Embryonic facial prominence (tissue), 1 donor: ENCODE data around the gene SATB2.

Source experiments
- DNase-seq: peaks from one replicate; pipeline ENCODE4 v3.0.0-alpha.2; 2016; ENCODE audit errors: extremely low spot score

The SATB2 gene

DNA sequence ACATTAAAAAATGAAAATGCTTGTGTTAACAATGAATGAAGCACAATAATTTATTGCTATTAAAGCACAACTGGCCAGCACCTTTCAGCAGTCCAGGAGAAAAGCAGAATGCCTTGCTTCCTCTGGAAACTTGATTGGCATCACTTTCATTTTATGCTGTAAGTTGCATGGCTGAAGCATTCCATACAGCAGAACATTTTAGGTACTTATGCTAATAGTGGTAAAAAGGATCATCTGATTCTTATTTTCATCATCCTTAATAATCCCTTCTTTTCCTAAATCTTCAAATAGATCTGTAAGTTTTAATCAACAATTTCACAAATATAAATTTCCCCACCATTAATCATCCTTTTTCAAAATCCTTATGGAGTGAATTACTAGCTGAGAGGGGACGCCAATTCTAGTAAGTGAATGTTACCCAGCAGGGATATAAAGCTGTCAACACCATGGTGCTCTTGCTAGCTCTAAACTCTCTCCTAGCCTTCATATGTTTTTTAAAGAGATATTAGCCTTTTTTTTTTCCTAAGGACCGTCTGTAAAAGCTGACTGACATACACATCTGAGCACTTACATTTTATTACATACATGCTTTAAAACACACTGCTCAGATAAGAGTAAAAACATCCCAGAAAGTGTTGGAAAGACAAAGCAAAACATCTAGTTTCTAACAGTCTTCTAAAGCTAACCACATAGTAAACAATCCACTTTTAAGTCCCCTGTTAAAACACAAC, 5.3 kb downstream of the SATB2 start:
- no peak for DNase-seq

DNA sequence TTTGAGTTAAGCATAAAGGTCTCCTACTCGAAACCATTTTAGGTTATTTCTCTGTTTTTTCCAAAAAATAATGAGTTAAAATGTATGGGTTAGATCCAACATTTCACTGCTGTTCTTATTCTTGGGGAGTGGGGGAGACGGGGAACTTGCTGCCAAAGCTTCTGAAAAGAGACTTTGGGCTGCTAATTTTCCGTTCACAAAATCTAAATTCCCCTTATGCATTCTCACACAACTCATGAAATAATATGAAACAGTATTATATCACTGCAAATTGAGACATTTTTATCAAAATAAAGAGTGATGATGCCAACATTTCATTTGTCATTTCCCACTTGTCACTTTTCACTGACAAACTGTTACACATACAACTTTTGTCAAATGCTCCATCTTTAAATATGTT, 7.8 kb downstream of the SATB2 start:
- DNase-seq: no peak

DNA sequence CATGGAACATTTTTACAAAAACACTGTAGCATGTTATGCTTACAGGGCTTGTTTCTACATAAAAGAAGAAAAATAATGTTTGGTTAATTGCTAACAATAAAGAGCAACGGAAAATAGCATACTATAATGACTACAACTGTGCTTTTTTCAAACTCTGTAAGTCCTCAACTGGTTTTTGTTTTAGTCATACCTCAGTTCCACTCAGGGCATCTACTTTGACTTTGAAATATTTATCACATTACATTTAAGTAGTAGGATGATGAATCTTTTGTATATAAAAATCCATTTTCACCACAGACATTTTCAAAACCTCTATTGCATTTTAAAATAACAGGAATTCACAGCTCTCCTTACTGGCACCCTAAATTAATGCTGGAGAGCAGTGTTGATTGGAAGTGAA, 8.3 kb downstream of the SATB2 start:
- no peak for DNase-seq

DNA sequence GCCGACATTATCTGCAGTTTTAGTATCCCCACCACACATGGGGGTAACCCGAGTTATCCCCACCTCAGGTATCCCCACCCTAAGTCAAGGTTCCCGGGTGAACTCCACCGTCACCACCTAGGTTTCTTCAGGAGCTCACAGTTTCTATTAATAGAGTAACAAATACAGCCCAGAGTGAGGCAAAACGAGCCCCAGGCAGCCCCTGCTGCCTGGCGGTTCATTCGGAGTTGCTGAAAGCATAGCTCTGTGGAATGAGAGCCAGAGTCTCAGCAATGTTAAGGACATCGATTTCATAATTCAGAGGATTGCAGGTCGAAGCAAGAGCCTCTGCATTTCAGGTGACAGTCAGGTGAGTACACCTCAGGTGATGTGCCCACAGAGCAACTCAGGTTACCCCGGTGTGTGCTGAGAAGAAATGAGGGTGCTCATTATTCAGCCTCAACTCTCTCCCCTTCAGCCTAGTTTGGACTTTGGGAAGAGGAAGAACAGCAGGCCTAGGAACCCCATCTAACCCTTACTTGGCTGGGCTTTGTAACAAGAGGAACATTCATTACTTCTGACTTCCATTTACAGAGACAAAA, 10.7 kb downstream of the SATB2 start:
- DNase-seq: no peak

DNA sequence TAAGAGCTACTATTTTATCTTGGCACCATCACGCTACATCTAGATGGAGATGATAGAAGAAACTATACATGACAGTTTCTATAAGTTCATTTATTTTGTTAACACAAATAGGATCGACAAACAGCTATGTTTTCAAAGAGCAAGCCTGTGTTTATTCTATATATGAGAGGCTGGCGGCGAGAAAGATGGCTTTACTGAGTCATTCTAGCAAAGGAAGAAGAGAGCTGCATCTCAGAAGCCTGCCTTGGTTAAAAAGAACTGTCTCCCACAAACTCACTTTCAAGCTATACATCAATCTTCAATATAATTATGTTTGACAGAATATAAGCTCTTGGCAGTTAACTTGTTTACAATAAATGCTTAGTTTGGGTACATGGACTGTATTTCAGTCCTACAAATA, 13.0 kb downstream of the SATB2 start:
- no peak for DNase-seq

DNA sequence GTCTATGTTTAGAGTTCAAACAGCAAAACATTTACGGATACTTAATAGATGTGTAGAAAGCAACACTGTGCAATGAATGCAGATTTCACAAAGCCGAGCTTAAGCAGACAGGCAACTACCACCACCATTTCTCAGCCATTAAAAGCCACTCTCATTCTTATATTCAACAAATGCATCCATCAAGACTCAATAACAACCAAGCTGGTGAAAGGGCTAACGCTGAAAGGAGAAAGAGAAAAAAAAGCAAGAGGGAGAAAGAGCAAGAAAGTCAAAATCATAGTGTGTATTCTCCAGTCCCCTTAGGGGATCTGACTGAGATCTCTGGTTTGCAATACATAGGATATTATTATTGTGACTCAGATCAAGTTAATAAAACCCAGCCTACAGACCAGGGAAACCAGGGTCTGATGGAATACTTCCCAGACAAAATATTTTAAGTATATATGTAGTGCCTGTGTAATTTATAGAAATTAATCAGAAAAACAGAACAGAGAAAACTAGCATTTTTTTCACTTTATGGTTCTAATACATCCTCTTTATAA, 14.1 kb downstream of the SATB2 start:
- DNase-seq: no peak

DNA sequence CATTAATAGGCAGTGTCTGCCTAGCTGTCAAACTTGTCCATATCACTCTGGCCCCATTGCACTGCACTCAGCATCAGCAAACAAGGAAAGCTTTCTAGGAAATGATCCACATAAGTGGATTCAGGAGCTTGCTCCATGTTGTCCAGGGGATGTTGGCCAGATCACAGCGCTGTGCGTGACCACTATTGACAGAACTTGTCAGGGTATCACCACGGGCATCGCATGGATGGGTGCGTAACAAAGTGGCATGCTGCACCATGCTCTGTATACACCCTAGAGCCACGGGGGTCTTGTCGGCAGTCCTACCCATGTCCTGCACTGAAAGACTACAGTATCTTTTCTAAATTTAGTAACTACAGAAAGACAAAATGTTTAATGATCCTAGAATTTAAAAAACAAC, 15.6 kb downstream of the SATB2 start:
- no peak for DNase-seq

DNA sequence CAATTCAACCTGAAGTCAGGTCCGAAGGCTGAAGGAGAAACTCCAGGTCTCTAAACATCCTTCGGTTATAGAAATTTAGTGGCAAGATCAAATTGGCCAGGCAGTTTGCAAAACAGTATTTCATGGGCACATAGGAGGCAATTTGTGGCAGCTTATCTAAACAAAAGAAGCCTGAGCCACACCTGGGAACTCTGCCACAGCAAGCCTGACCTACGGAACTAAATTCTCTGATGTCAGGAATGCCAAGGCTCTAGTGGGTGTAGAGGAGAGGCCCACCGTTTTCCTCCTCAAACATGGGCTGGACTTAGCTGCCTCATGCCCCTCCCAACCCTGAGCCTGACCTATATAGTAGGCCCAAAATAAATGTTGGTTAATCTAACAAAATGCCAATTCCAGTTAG, 16.0 kb downstream of the SATB2 start:
- DNase-seq: no peak

DNA sequence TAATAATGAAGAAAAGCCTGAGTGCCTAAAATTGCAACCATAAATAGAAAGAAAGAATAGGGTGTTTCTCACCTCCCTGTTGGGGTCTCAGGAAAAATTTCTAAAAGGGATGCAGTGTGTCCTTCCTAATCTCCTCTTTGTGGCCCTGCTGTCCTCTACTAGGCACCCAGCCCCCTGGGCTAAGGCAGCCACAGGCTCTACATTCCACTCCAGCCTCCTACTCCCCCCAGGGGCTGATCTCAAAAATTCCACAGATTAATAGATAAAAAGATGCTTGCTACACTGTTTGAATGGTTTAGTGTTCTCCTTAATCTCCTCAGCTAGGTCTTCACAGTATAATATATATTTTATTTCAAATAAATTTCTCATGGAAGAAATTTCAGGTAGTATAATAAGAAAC, 17.6 kb downstream of the SATB2 start:
- DNase-seq: no peak

DNA sequence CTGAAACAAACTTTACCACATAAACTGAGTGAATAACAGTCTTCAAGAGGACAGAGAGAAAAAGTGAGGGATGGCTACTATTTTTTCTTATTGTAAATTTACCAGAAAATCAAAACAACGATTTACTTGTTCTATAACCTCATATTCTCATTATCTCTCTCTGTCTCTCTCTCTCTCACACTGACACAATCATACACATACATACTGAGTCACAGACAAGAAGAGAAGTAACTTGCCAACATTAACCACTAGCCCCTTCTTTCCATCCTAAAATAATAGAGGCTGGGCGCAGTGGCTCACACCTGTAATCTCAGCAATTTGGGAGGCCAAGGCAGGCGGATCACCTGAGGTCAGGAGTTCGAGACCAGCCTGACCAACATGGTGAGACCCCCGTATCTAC, 18.2 kb downstream of the SATB2 start:
- DNase-seq: no peak

DNA sequence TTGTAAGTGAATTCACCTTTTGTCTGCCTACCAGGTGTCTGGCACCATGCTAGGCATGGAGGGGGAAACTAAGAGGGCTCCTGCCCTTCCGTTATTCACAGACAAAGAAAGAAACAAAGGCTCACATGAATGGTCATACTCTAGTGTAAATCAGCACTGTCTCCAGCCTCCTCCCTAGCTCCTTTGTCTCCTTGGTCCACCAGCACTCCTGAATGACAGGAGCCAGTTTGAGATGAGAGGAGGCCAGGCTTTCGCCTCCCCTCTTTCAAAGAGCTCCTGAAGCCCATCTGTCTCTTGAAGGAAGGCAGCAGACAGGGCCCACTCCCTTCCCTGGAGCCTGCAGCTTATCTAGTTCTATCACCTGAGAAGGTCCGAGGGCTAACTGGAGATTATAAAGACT, 18.7 kb downstream of the SATB2 start:
- no peak for DNase-seq

DNA sequence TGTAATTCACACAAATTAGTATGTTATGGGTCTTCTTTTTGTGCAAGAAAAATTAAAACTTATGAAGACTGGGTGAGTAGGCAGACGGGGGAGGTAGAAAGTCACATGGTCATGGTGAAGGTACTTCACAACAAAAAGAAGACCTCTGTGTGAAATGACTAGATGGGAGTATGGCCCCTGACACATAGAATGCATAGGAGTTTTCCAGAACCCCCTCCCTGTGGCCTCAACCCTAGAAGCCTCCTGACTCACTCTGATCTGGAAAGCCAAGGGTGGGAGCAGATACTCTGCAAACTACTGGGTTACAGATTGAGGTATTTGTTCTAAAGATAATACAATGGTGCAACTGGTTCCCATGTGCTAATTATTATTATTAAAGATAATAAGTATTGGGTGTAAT, 23.2 kb downstream of the SATB2 start:
- no peak for DNase-seq

DNA sequence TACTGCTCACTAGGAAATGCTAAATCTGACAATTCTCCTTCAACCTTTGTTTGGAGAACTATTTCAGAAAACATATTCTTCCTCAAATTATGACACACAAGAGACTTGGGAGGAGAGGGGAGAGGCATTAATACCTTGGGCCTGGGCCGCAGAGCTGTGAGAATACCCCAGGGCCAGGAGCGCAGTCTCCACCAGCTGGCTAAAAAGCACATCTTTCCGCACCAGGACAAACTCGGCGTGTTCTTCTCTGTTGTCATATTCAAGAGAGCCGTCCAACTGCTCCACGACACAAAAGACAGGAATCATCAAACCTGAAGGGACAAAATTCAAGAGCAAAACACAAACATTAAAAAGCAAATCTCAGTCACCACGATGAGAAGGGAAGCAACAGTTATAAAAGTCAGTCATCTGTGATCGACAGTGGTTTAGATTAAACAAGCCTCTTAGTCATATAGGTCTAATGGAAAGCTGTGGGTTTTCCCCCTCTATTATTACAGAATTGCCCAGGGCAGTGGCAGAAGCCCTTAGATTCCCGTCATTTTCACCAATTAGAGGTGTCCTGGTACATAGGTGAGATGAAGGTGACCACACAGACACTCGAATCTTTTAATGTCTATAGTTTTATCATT, 24.4 kb downstream of the SATB2 start:
- no peak for DNase-seq

DNA sequence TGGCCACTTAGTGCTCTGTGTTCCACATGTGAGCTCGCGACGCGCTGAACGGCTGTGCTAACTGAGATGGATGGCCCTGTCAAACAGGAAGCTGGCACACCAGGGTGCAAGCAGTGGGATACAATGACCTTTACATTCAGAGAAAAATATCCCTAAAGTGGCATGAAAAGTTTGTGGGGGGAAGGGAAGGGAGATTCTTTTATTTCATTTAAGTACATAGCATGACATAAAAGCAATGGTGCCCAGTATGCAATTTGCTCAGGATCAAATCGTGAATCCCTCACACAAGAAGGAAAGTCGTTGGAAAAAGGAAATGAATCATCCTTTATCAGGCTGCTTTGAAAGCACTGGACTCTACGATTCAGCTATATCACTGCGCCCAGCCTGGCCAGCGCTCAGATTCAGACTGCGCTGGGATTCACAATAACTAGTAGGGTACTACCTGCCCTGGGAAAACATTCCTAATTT, 26.0 kb downstream of the SATB2 start:
- no peak for DNase-seq

DNA sequence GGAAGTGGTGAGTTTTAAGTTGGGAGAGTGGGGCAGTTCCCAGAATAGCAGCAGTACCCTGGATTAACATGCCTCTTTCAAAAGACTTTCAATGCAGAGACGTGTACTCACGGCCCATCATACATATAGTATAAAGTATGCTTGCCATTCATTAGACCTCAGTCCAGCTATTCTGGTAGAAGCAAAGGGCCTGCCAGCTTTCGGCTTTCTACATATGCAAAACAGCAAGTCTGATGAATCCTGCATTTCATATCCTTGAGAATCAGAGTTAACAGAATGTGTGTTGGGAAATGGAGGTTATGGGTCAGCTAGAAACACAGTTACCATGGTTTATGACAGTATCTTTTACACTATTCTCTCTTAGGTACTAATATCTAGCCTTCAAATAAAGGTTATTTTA, 27.5 kb downstream of the SATB2 start:
- DNase-seq: no peak

DNA sequence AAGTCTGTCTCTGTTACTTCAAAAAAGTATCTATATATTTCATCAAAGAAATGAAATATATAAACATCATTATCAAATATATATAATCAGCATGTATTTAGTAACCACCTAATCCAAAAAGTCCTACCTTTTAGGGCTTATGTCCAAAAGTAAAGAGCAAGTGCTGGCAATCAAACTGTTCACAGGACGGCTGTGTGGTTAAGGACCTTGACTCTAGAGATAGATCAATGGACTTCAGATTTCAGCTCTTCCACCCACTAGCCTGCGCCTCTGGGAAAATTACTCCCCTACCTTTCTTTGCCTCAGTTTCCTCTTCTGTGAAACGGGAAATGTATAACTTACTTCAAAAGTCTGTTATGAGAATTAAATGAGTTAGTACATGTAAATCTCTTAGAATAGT, 29.4 kb downstream of the SATB2 start:
- DNase-seq: no peak

DNA sequence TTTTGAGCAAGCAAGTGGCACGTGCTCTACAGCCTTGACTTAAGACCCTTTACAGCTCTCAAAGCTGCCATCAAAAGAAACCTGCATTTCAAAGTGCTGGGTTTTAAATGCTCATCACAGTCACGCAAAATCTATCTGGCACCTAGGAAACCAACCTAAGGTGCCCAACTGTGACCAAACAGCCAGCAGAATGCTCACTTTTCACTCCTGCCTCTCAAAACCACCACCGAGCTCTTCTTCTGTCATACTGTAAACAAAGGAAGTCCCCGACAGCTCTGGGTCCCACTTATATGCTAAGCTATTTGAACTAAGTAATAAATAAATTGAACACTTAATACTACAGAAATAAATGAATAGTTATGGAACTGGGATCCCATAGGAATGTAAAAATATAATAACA, 33.6 kb downstream of the SATB2 start:
- DNase-seq: no peak

DNA sequence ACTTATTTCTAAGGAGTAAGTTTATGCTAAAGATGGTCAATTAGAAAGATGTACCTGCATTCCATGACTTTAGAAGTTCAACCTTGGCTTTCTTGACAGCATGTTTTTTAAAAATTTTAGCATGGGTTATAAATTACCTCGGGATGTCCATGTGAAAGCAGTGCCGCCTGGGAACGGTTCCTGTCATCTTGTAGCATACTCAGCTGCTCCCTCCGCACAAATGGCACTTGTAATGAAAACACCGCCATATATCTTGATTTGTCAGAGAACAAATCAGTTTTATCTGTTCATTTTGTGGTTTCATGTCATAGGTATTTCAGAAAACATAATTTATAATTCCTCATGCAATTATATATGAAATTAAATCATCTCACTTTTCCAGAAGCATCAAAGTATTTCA, 38.3 kb downstream of the SATB2 start:
- no peak for DNase-seq

DNA sequence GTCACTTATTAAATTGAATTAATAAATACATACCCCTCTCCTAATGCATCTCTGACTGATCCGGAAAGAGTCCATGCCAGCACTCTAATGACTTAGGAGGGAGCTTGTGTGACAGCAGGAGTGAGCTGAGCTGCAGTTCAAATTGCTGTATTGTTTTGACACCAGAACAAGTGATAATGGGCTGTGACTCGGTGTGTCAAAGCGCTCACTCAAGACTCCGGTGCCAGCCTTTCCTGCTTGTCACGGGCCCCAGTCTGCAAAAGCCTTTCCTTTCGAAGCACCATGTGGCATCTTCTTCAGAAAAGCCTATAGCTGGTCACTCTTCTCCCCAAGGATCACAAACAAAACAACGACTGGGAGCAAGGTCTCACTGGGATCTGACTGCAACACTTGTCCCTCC, 43.3 kb downstream of the SATB2 start:
- no peak for DNase-seq

DNA sequence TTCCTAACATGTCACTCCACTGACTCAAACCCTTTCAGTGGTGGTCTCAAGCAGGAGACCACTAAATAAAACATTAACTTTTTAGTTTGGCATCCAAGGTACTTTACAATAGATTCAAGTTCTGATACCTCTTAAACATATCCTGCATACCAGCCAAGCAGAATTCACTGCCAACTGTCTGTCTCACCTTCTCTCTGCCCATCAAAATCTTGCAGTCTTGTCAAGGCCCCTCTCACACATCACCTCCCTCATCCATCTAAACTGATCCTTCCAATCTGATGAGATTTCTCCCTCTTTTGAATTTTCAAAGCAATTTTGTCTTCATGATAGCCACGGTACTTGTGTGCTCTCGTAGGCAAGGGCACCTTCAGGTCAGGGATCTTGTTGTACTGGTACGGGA, 43.7 kb downstream of the SATB2 start:
- no peak for DNase-seq

DNA sequence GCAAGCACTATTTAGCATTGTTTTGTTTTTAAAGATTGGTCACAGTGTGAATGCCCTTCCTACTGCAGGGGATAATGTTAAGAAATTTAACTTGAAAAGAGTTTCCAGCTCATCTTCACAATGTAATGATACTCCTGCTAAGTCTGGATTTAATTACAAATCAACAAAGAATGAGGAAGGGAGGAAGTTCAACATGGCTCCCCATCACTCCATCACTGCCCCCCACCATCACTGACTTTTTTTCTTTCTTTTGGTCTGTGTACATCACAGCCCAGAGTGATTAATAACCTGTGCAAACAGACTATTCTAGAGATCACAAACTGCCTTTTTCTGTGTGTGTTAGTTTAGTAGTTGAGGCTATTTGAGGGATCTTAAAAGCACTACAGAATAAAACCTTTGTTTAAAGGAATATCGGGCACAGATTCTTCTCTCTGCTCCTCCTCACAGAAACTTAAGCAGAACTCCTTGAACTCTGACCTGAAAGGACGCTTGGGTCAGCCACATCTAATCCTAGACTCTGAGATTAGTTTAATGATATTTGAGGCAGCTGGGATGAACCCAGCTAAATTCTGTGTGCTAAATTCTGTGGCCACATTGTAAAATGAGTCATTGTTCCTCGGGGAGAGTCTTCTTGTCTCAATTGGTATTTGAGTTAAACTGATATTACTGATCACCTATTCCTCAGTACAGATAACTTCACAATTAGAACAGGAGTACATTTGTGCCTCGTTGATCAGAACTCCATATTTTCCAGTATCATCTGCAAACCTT, 47.8 kb downstream of the SATB2 start:
- no peak for DNase-seq

DNA sequence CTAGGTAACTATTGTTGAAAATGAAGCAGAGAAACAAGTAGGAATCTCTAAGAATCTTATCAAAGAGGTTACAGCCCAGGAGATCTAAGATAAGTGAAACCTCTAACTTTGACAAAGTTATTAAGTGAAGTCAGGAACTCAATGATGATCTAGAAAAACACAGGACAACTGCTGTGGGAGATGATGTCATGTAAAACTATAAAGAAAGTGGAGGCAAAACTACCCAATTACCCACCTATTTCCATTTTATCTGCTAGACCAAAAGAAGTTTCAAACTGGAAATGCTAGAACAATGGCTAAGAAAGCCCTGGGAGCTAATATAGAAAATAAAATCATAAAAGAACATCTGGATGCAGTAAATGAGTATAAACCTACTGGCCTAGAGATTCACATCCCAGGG, 50.3 kb downstream of the SATB2 start:
- DNase-seq: no peak
